Cardiac muscle cell (in vitro differentiated cells and primary cell): ENCODE measurements around the gene SLC25A42. TPM values are rescaled to one million over a fixed set of nuclear protein-coding genes. Genes with fewer than 3 reads are reported as not detected.

Experiments used
- DNase-seq, 2 donors: peaks; one replicate each; pipeline versions ENCODE4 v3.0.0 to v3.0.0-alpha.2; 2010 to 2017; ENCODE audit warnings: low read depth in 1 of 2, low spot score in 1 of 2
- H3K27ac ChIP-seq: fragments of 200-600 bp; sonication (generic); 2 replicates; pipeline ENCODE4 v1.5.1; 2016
- H3K27me3 ChIP-seq: fragments of 200-600 bp; sonication (generic); 2 replicates; pipeline ENCODE4 v1.6.0; 2016; ENCODE audit warnings: control low read depth
- H3K36me3 ChIP-seq: fragments of 200-600 bp; sonication (generic); 2 replicates; pipeline ENCODE4 v1.5.1; 2016; ENCODE audit warnings: control low read depth
- H3K4me1 ChIP-seq: fragments of 200-600 bp; sonication (generic); 2 replicates; pipeline ENCODE4 v1.8.1; 2017; ENCODE audit warnings: low read depth, mild to moderate bottlenecking, mixed run types
- H3K4me3 ChIP-seq: fragments of 200-600 bp; sonication (generic); 2 replicates; pipeline ENCODE4 v1.5.1; 2016; ENCODE audit warnings: mild to moderate bottlenecking
- H3K9me3 ChIP-seq: fragments of 200-600 bp; sonication (generic); 2 replicates; pipeline ENCODE4 v1.5.1; 2017; ENCODE audit warnings: low read depth, mild to moderate bottlenecking, control low read depth
- polyA plus RNA-seq: library from polyadenylated mRNA; unstranded; fragments of >200 nt; fragmentation: Nextera tagmentation; extraction: Ambion mirVana; gene quantifications from 2 replicates; pipeline ENCODE4 v1.2.1, GENCODE V29; 2016
- total RNA-seq: library from RNA; depleted of rRNA; stranded (reverse); fragments of >200 nt; gene quantifications from 2 replicates; pipeline ENCODE4 v1.2.3, GENCODE V29; 2016
- TF ChIP-seq, protein P1 (sequence below): IDR thresholded peaks from 2 replicates; pipeline ENCODE4 v1.5.1; 2012; ENCODE audit warnings: low read depth, mild to moderate bottlenecking, low read length

The SLC25A42 gene
- total and polyA plus RNA-seq, 2 experiments from 2014 or later: 30.4 to 31.3 TPM

DNA sequence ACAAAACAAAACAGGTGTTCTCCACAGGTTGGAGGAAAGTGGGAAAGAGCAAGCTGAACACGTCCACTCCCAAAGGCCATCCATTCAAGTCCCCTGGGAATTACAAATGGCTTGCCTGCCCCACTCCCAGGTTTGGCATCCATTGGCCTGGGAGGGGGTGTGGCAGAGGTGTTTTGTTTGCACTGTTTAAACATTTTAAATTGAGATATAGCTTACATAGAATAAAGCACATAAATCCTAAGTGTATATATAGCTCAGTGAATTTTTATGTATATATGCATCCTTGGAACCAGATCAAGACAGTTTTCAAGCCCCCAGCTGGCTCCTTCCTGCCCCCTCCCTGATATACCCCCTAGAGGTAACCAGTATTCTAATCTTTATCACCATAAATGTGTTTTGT is 12.7 kb downstream of the SLC25A42 start:
- Histone ChIP-seq H3K36me3 (no peaks in the 10 kb centered on the region), H3K27me3 (no peaks in the 10 kb centered on the region), H3K4me3 (no peak overlapping the region), H3K9me3 (no peaks in the 10 kb centered on the region), H3K27ac (no peak overlapping the region), H3K4me1 (no peaks in the 10 kb centered on the region)
- TF ChIP-seq, protein P1, sequence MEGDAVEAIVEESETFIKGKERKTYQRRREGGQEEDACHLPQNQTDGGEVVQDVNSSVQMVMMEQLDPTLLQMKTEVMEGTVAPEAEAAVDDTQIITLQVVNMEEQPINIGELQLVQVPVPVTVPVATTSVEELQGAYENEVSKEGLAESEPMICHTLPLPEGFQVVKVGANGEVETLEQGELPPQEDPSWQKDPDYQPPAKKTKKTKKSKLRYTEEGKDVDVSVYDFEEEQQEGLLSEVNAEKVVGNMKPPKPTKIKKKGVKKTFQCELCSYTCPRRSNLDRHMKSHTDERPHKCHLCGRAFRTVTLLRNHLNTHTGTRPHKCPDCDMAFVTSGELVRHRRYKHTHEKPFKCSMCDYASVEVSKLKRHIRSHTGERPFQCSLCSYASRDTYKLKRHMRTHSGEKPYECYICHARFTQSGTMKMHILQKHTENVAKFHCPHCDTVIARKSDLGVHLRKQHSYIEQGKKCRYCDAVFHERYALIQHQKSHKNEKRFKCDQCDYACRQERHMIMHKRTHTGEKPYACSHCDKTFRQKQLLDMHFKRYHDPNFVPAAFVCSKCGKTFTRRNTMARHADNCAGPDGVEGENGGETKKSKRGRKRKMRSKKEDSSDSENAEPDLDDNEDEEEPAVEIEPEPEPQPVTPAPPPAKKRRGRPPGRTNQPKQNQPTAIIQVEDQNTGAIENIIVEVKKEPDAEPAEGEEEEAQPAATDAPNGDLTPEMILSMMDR: no peak
- no peak for DNase-seq

DNA sequence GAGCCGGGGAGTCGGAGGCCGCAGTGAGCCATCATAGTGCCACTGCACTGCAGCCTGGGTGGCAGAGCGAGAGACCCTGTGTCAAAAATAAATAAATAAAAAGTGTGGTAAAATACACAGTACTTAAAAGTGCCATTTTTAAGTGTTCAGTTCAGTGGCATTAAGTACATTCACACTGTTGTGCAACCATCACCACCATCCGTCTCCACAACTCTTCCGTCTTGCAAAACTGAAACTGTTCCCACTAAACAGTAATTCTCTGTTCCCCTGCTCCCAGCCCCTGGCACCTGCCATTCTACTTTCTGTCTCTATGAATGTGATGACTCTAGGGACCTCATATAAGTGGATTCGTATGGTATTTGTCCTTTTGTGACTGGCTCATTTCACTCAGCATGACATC is 13.3 kb downstream of the SLC25A42 start:
- Histone ChIP-seq H3K4me1 (no peaks in the 10 kb centered on the region), H3K36me3 (no peaks in the 10 kb centered on the region), H3K27ac (no peak overlapping the region), H3K4me3 (no peak overlapping the region), H3K9me3 (no peaks in the 10 kb centered on the region), H3K27me3 (no peaks in the 10 kb centered on the region)
- TF ChIP-seq, protein P1: no peak
- no peak for DNase-seq

GRCh38 chr19:19078801-19079200 is 15.0 kb downstream of the SLC25A42 start:
- Histone ChIP-seq H3K27me3 (no peaks in the 10 kb centered on the region), H3K4me3 (no peak overlapping the region), H3K9me3 (no peaks in the 10 kb centered on the region), H3K4me1 (no peaks in the 10 kb centered on the region), H3K36me3 (no peaks in the 10 kb centered on the region), H3K27ac (no peak overlapping the region)
- TF ChIP-seq, protein P1: no peak
- DNase-seq: no peak

- Histone ChIP-seq H3K27me3 (no peaks in the 10 kb centered on the region), H3K27ac (no peak overlapping the region), H3K9me3 (no peaks in the 10 kb centered on the region), H3K36me3 (no peaks in the 10 kb centered on the region), H3K4me3 (no peak overlapping the region), H3K4me1 (no peaks in the 10 kb centered on the region)
- TF ChIP-seq, protein P1: no peak
- no peak for DNase-seq
Measured at GRCh38 chr19:19079571-19079970, 15.8 kb downstream of the SLC25A42 start.

- H3K4me3 ChIP-seq: no peak overlapping the region
- no peak overlapping the region for H3K27ac ChIP-seq
- TF ChIP-seq, protein P1: no peak
- H3K4me1 ChIP-seq: no peaks in the 10 kb centered on the region
- no peaks in the 10 kb centered on the region for H3K36me3 ChIP-seq
- H3K9me3 ChIP-seq: no peaks in the 10 kb centered on the region
- H3K27me3 ChIP-seq: no peaks in the 10 kb centered on the region
- DNase-seq: peak in 1 of 2 donors; percentile 56
Measured at GRCh38 chr19:19081642-19082151, 17.9 kb downstream of the SLC25A42 start.
